Measurements from ENCODE around the gene PPAT.
A peak's percentile ranks its signal among the peaks of the same experiment; 100 is the strongest.

The PPAT gene

GRCh38 chr4:56433280-56433679 is 2.1 kb downstream of the PPAT start:
- Histone ChIP-seq H3K4me3 (ENCODE audit: low read depth in 1 of 2, low read length in 2 of 2) (no peak overlapping the region), H3K9me3 (ENCODE audit: control insufficient read depth in 1 of 2, low read length in 2 of 2) (no peaks in the 10 kb centered on the region), H3K27ac (ENCODE audit: low read length) (no peak overlapping the region), H3K27me3 (ENCODE audit: low read depth, low read length) (no peaks in the 10 kb centered on the region), H3K36me3 (ENCODE audit: control insufficient read depth in 1 of 2, insufficient read depth in 2 of 2, low read length in 2 of 2) (no peaks in the 10 kb centered on the region), H3K4me1 (ENCODE audit: control insufficient read depth in 1 of 2, insufficient read depth in 2 of 2, low read length in 2 of 2) (peaks cover 5 to 15% of the 10 kb centered on the region in 2 donors)

- Histone ChIP-seq H3K4me3 (ENCODE audit: low read depth in 1 of 2, low read length in 2 of 2) (no peak overlapping the region), H3K27me3 (ENCODE audit: low read depth, low read length) (no peaks in the 10 kb centered on the region), H3K9me3 (ENCODE audit: control insufficient read depth in 1 of 2, low read length in 2 of 2) (no peaks in the 10 kb centered on the region), H3K4me1 (ENCODE audit: control insufficient read depth in 1 of 2, insufficient read depth in 2 of 2, low read length in 2 of 2) (peaks cover 5% of the 10 kb centered on the region in 2 donors), H3K36me3 (ENCODE audit: control insufficient read depth in 1 of 2, insufficient read depth in 2 of 2, low read length in 2 of 2) (no peaks in the 10 kb centered on the region), H3K27ac (ENCODE audit: low read length) (no peak overlapping the region)
Observed at GRCh38 chr4:56430203-56430602, 5.2 kb downstream of the PPAT start.

- H3K27ac ChIP-seq (ENCODE audit: low read length) = no peak overlapping the region
- no peaks in the 10 kb centered on the region for H3K36me3 ChIP-seq (ENCODE audit: control insufficient read depth in 1 of 2, insufficient read depth in 2 of 2, low read length in 2 of 2)
- no peaks in the 10 kb centered on the region for H3K4me1 ChIP-seq (ENCODE audit: control insufficient read depth in 1 of 2, insufficient read depth in 2 of 2, low read length in 2 of 2)
- no peaks in the 10 kb centered on the region for H3K9me3 ChIP-seq (ENCODE audit: control insufficient read depth in 1 of 2, low read length in 2 of 2)
- H3K4me3 ChIP-seq (ENCODE audit: low read depth in 1 of 2, low read length in 2 of 2) = no peak overlapping the region
- H3K27me3 ChIP-seq (ENCODE audit: low read depth, low read length) = no peaks in the 10 kb centered on the region
Observed at GRCh38 chr4:56427179-56427578, 8.2 kb downstream of the PPAT start.

- no peaks in the 10 kb centered on the region for H3K9me3 ChIP-seq (ENCODE audit: control insufficient read depth in 1 of 2, low read length in 2 of 2)
- H3K27ac ChIP-seq (ENCODE audit: low read length) = no peak overlapping the region
- no peaks in the 10 kb centered on the region for H3K4me1 ChIP-seq (ENCODE audit: control insufficient read depth in 1 of 2, insufficient read depth in 2 of 2, low read length in 2 of 2)
- no peak overlapping the region for H3K4me3 ChIP-seq (ENCODE audit: low read depth in 1 of 2, low read length in 2 of 2)
- H3K36me3 ChIP-seq (ENCODE audit: control insufficient read depth in 1 of 2, insufficient read depth in 2 of 2, low read length in 2 of 2) = no peaks in the 10 kb centered on the region
- H3K27me3 ChIP-seq (ENCODE audit: low read depth, low read length) = no peaks in the 10 kb centered on the region
Observed at GRCh38 chr4:56426273-56426672, 9.1 kb downstream of the PPAT start.

GRCh38 chr4:56425518-56425917 is 9.9 kb downstream of the PPAT start:
- Histone ChIP-seq H3K4me1 (ENCODE audit: control insufficient read depth in 1 of 2, insufficient read depth in 2 of 2, low read length in 2 of 2) (no peaks in the 10 kb centered on the region), H3K27ac (ENCODE audit: low read length) (no peak overlapping the region), H3K4me3 (ENCODE audit: low read depth in 1 of 2, low read length in 2 of 2) (no peak overlapping the region), H3K9me3 (ENCODE audit: control insufficient read depth in 1 of 2, low read length in 2 of 2) (no peaks in the 10 kb centered on the region), H3K27me3 (ENCODE audit: low read depth, low read length) (no peaks in the 10 kb centered on the region), H3K36me3 (ENCODE audit: control insufficient read depth in 1 of 2, insufficient read depth in 2 of 2, low read length in 2 of 2) (no peaks in the 10 kb centered on the region)

- Histone ChIP-seq H3K4me1 (ENCODE audit: control insufficient read depth in 1 of 2, insufficient read depth in 2 of 2, low read length in 2 of 2) (no peaks in the 10 kb centered on the region), H3K27me3 (ENCODE audit: low read depth, low read length) (no peaks in the 10 kb centered on the region), H3K9me3 (ENCODE audit: control insufficient read depth in 1 of 2, low read length in 2 of 2) (no peaks in the 10 kb centered on the region), H3K27ac (ENCODE audit: low read length) (no peak overlapping the region), H3K4me3 (ENCODE audit: low read depth in 1 of 2, low read length in 2 of 2) (no peak overlapping the region), H3K36me3 (ENCODE audit: control insufficient read depth in 1 of 2, insufficient read depth in 2 of 2, low read length in 2 of 2) (no peaks in the 10 kb centered on the region)
Observed at GRCh38 chr4:56424697-56425514, 10.5 kb downstream of the PPAT start.

GRCh38 chr4:56424176-56424575 is 11.2 kb downstream of the PPAT start:
- Histone ChIP-seq H3K36me3 (ENCODE audit: control insufficient read depth in 1 of 2, insufficient read depth in 2 of 2, low read length in 2 of 2) (no peaks in the 10 kb centered on the region), H3K4me3 (ENCODE audit: low read depth in 1 of 2, low read length in 2 of 2) (no peak overlapping the region), H3K4me1 (ENCODE audit: control insufficient read depth in 1 of 2, insufficient read depth in 2 of 2, low read length in 2 of 2) (no peaks in the 10 kb centered on the region), H3K27ac (ENCODE audit: low read length) (no peak overlapping the region), H3K27me3 (ENCODE audit: low read depth, low read length) (no peaks in the 10 kb centered on the region), H3K9me3 (ENCODE audit: control insufficient read depth in 1 of 2, low read length in 2 of 2) (no peaks in the 10 kb centered on the region)

- Histone ChIP-seq H3K27me3 (ENCODE audit: low read depth, low read length) (no peaks in the 10 kb centered on the region), H3K27ac (ENCODE audit: low read length) (no peak overlapping the region), H3K36me3 (ENCODE audit: control insufficient read depth in 1 of 2, insufficient read depth in 2 of 2, low read length in 2 of 2) (no peaks in the 10 kb centered on the region), H3K4me3 (ENCODE audit: low read depth in 1 of 2, low read length in 2 of 2) (no peak overlapping the region), H3K4me1 (ENCODE audit: control insufficient read depth in 1 of 2, insufficient read depth in 2 of 2, low read length in 2 of 2) (no peaks in the 10 kb centered on the region), H3K9me3 (ENCODE audit: control insufficient read depth in 1 of 2, low read length in 2 of 2) (no peaks in the 10 kb centered on the region)
Observed at GRCh38 chr4:56417396-56417795, 18.0 kb downstream of the PPAT start.

- H3K27me3 ChIP-seq (ENCODE audit: low read depth, low read length) = no peaks in the 10 kb centered on the region
- no peak overlapping the region for H3K27ac ChIP-seq (ENCODE audit: low read length)
- H3K4me1 ChIP-seq (ENCODE audit: control insufficient read depth in 1 of 2, insufficient read depth in 2 of 2, low read length in 2 of 2) = no peaks in the 10 kb centered on the region
- no peak overlapping the region for H3K4me3 ChIP-seq (ENCODE audit: low read depth in 1 of 2, low read length in 2 of 2)
- no peaks in the 10 kb centered on the region for H3K9me3 ChIP-seq (ENCODE audit: control insufficient read depth in 1 of 2, low read length in 2 of 2)
- no peaks in the 10 kb centered on the region for H3K36me3 ChIP-seq (ENCODE audit: control insufficient read depth in 1 of 2, insufficient read depth in 2 of 2, low read length in 2 of 2)
Observed at GRCh38 chr4:56416349-56416748, 19.1 kb downstream of the PPAT start.

GRCh38 chr4:56414135-56414670 is 21.2 kb downstream of the PPAT start:
- no peak overlapping the region for H3K27ac ChIP-seq (ENCODE audit: low read length)
- H3K4me1 ChIP-seq (ENCODE audit: control insufficient read depth in 1 of 2, insufficient read depth in 2 of 2, low read length in 2 of 2) = peaks cover 11% of the 10 kb centered on the region in 2 donors
- H3K36me3 ChIP-seq (ENCODE audit: control insufficient read depth in 1 of 2, insufficient read depth in 2 of 2, low read length in 2 of 2) = no peaks in the 10 kb centered on the region
- no peaks in the 10 kb centered on the region for H3K27me3 ChIP-seq (ENCODE audit: low read depth, low read length)
- H3K4me3 ChIP-seq (ENCODE audit: low read depth in 1 of 2, low read length in 2 of 2) = no peak overlapping the region
- H3K9me3 ChIP-seq (ENCODE audit: control insufficient read depth in 1 of 2, low read length in 2 of 2) = no peaks in the 10 kb centered on the region

GRCh38 chr4:56410247-56411062 is 25.0 kb downstream of the PPAT start:
- Histone ChIP-seq H3K27me3 (ENCODE audit: low read depth, low read length) (no peaks in the 10 kb centered on the region), H3K36me3 (ENCODE audit: control insufficient read depth in 1 of 2, insufficient read depth in 2 of 2, low read length in 2 of 2) (no peaks in the 10 kb centered on the region), H3K4me1 (ENCODE audit: control insufficient read depth in 1 of 2, insufficient read depth in 2 of 2, low read length in 2 of 2) (peaks cover 11% of the 10 kb centered on the region in 2 donors), H3K9me3 (ENCODE audit: control insufficient read depth in 1 of 2, low read length in 2 of 2) (no peaks in the 10 kb centered on the region), H3K27ac (ENCODE audit: low read length) (peak overlapping the region; percentile 50), H3K4me3 (ENCODE audit: low read depth in 1 of 2, low read length in 2 of 2) (peak overlapping the region; percentile 35 to 42)

Measured in muscle layer of duodenum (tissue), 2 donors.